Measurements from ENCODE around the gene CRIM1. TPM values are rescaled to one million over a fixed set of nuclear protein-coding genes. Genes with fewer than 3 reads are reported as not detected.

Gene CRIM1
- total and polyA plus RNA-seq, 2 of the 8 experiments (the other 6 are each of a cell fraction or from before 2014, with no cell fraction given) = 9.4 to 28.4 TPM

- Histone ChIP-seq H3K18ac (ENCODE audit: extremely low read depth, low read length) (no peak overlapping the region), H4K91ac (replicated peaks; ENCODE audit: insufficient read length, low read length) (no peak overlapping the region), H2AFZ (ENCODE audit: low read length) (no peak overlapping the region), H3K9ac (replicated peaks in 1 of 4; ENCODE audit: extremely low read depth in 1 of 4, low read depth in 3 of 4, low read length in 3 of 4) (no peak overlapping the region), H3K23ac (ENCODE audit: insufficient read length) (no peak overlapping the region), H3K56ac (replicated peaks; ENCODE audit: insufficient read length, low read depth, low read length) (no peak overlapping the region), H3K4me3 (ENCODE audit: extremely low read depth in 1 of 4, insufficient read depth in 2 of 4, low read depth in 3 of 4, low read length in 4 of 4) (no peak overlapping the region), H2BK12ac (ENCODE audit: low read depth, low read length) (no peak overlapping the region), H2BK15ac (ENCODE audit: low read length) (no peak overlapping the region), H3K27me3 (replicated peaks in 1 of 4; ENCODE audit: control insufficient read depth in 3 of 4, extremely low read depth in 1 of 4, insufficient read depth in 3 of 4, low read length in 3 of 4) (no peaks in the 10 kb centered on the region), H2BK5ac (ENCODE audit: low read depth, low read length) (no peak overlapping the region), H4K20me1 (replicated peaks in 1 of 2; ENCODE audit: control insufficient read depth in 1 of 2, insufficient read depth in 2 of 2, low read length in 2 of 2) (peaks cover 0 to 2% of the 10 kb centered on the region in 2 experiments), H2BK20ac (ENCODE audit: low read length) (no peak overlapping the region), H3K36me3 (ENCODE audit: control insufficient read depth in 2 of 4, insufficient read depth in 4 of 4, low read length in 3 of 4) (no peaks in the 10 kb centered on the region), H4K8ac (ENCODE audit: extremely low read depth, insufficient read depth, low read length) (no peak overlapping the region), H3K79me1 (ENCODE audit: low read depth, low read length) (peaks cover 5% of the 10 kb centered on the region; the same call in 1 of the 2 replicates), H4K5ac (ENCODE audit: insufficient read length, low read depth, low read length) (no peak overlapping the region), H3K4me1 (replicated peaks in 1 of 4; ENCODE audit: control insufficient read depth in 3 of 4, insufficient read depth in 4 of 4, low read length in 3 of 4) (peaks cover 4 to 14% (median 8%) of the 10 kb centered on the region in 4 experiments; a peak in 5 of 7 replicates), H3K14ac (ENCODE audit: insufficient read length) (no peak overlapping the region), H3K9me3 (ENCODE audit: insufficient read depth in 2 of 2, low read depth in 1 of 2, low read length in 1 of 2) (no peaks in the 10 kb centered on the region), H3K23me2 (ENCODE audit: low read depth, low read length) (no peaks in the 10 kb centered on the region), H3K27ac (ENCODE audit: low read depth, low read length) (no peak overlapping the region), H3K79me2 (ENCODE audit: control insufficient read depth in 1 of 2, insufficient read depth in 2 of 2, low read length in 2 of 2) (peaks cover 6 to 93% of the 10 kb centered on the region in 2 experiments; a peak in 3 of 4 replicates), H3K4ac (replicated peaks; ENCODE audit: insufficient read length, low read depth, low read length) (no peak overlapping the region), H2BK120ac (replicated peaks; ENCODE audit: low read depth, low read length) (no peak overlapping the region), H3K4me2 (ENCODE audit: insufficient read depth in 1 of 2, low read depth in 2 of 2, low read length in 2 of 2) (no peak overlapping the region), H2AK5ac (ENCODE audit: low read depth, low read length) (no peak overlapping the region)
- no peak for FAIRE-seq
- DNase-seq (ENCODE audit: low read depth in 1 of 2, low spot score in 2 of 2) = no peak
- ChIA-PET POLR2A (ENCODE audit: partially characterized antibody) (interaction anchor here (0.9 to 1.5 kb wide), 3 partner anchors 16 to 57 kb away, joined by 3 read pairs; no protein-coding TSS in a partner anchor), CTCF (ENCODE audit: partially characterized antibody) (interaction anchor here (1.0 to 2.2 kb wide), 6 partner anchors 7 to 41 kb away, joined by 3 to 7 read pairs (median 4); no protein-coding TSS in a partner anchor)
- WGBS, 2 experiments (ENCODE audit: extremely low coverage in 1 of 2, insufficient coverage in 1 of 2, insufficient read length in 1 of 2, insufficient replicate concordance in 2 of 2, low coverage in 1 of 2, low lambda C conversion rate in 2 of 2, missing lambda C conversion rate in 1 of 2) = 93% methylated on average over 5 of the region's 5 CpGs; no CpG with 5 or more reads in 1 of the 2 experiments
- no peak for TF ChIP-seq EP300 (IDR thresholded peaks at IDR 0.05; ENCODE audit: borderline replicate concordance in 1 of 2, low read depth in 2 of 2, low read length in 2 of 2)
- TF ChIP-seq SAP30 (IDR thresholded peaks at IDR 0.05; ENCODE audit: insufficient read depth, insufficient replicate concordance, low read length) = no peak
- no peak for TF ChIP-seq GABPA (IDR thresholded peaks at IDR 0.05; ENCODE audit: borderline replicate concordance, insufficient read depth, low read length)
- TF ChIP-seq TEAD4 (IDR thresholded peaks at IDR 0.05; ENCODE audit: low read depth, low read length) = no peak
- TF ChIP-seq HDAC2 (IDR thresholded peaks at IDR 0.05; ENCODE audit: borderline replicate concordance in 1 of 2, low read depth in 2 of 2, low read length in 2 of 2) = no peak
- no peak for TF ChIP-seq ZNF274 (IDR thresholded peaks at IDR 0.05; ENCODE audit: borderline replicate concordance, extremely low read depth, low read length)
- no peak for TF ChIP-seq POU5F1 (IDR thresholded peaks at IDR 0.05; ENCODE audit: low read depth, low read length)
- no peak for TF ChIP-seq TAF7 (optimal IDR thresholded peaks at IDR 0.05; ENCODE audit: borderline replicate concordance, low read depth, low read length)
- TF ChIP-seq KDM4A (IDR thresholded peaks at IDR 0.05; ENCODE audit: low read depth, low read length, severe bottlenecking) = no peak
- no peak for TF ChIP-seq CEBPB (IDR thresholded peaks at IDR 0.05; ENCODE audit: low read depth, low read length)
- no peak for TF ChIP-seq E2F6 (IDR thresholded peaks at IDR 0.05)
- no peak for TF ChIP-seq SIX5 (IDR thresholded peaks at IDR 0.05; ENCODE audit: low read depth, low read length)
These were observed 49.2 kb downstream of the CRIM1 start for GRCh38 chr2:36404754-36405153.
